AG04449 (cell line): Measurements from ENCODE around the gene CSH1.
"Not testable (repeated sequence)": the region's sequence is repeated elsewhere in the genome, so short reads cannot be mapped to it uniquely, and the experiment has no call there.

Experiments used
- CTCF ChIA-PET: fragments of 350-600 bp; formaldehyde crosslinking; extraction: SDS; loops from one replicate; lab custom pipeline; 2021; ENCODE audit warnings: antibody characterized with exemption; lab: Yijun Ruan, JAX
- POLR2A ChIA-PET: fragments of 400-600, 350-600 bp; formaldehyde crosslinking; extraction: SDS; loops from one replicate; lab custom pipeline; 2020; ENCODE audit warnings: antibody characterized with exemption, inconsistent platforms; lab: Yijun Ruan, JAX
- DNase-seq: peaks from one replicate; pipeline ENCODE4 v3.0.0-alpha.2; 2010; ENCODE audit warnings: low read depth, low spot score
- H3K4me3 ChIP-seq: 2 replicates; pipeline ENCODE4 v1.5.1; 2011; ENCODE audit warnings: low read depth, mild to moderate bottlenecking, control low read depth, low read length
- TF ChIP-seq, protein P1 (sequence below): IDR thresholded peaks from one replicate; pipeline ENCODE4 v1.5.1; 2011; ENCODE audit warnings: mild to moderate bottlenecking, moderate library complexity, low read length, control low read depth, inconsistent platforms; ENCODE audit not compliant: insufficient read depth; ENCODE audit errors: missing control alignments

Gene CSH1

DNA sequence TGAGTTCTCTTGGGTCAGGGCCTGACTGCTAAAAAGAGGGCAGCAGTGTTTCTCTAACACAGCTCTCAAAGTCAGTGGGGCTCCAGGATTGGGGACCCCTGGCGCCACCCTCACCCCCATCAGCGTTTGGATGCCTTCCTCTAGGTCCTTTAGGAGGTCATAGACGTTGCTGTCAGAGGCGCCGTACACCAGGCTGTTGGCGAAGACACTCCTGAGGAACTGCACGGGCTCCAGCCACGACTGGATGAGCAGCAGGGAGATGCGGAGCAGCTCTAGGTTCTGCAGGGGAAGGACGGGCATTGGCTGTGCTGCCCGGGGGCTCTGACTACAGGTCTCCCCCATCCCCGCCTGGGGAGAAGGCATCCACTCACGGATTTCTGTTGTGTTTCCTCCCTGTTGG lies 21.3 kb upstream of the CSH1 start:
- DNase-seq: no peak
- TF ChIP-seq, protein P1, sequence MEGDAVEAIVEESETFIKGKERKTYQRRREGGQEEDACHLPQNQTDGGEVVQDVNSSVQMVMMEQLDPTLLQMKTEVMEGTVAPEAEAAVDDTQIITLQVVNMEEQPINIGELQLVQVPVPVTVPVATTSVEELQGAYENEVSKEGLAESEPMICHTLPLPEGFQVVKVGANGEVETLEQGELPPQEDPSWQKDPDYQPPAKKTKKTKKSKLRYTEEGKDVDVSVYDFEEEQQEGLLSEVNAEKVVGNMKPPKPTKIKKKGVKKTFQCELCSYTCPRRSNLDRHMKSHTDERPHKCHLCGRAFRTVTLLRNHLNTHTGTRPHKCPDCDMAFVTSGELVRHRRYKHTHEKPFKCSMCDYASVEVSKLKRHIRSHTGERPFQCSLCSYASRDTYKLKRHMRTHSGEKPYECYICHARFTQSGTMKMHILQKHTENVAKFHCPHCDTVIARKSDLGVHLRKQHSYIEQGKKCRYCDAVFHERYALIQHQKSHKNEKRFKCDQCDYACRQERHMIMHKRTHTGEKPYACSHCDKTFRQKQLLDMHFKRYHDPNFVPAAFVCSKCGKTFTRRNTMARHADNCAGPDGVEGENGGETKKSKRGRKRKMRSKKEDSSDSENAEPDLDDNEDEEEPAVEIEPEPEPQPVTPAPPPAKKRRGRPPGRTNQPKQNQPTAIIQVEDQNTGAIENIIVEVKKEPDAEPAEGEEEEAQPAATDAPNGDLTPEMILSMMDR: no peak
- POLR2A ChIA-PET: no interaction called here
- CTCF ChIA-PET: interaction anchor here (0.6 to 14.2 kb wide), 15 partner anchors 9 to 216 kb away, joined by 3 to 246 read pairs (median 21); partner anchors contain the start of genes CD79B, ERN1 and ICAM2
- H3K4me3 ChIP-seq: no peak overlapping the region

DNA sequence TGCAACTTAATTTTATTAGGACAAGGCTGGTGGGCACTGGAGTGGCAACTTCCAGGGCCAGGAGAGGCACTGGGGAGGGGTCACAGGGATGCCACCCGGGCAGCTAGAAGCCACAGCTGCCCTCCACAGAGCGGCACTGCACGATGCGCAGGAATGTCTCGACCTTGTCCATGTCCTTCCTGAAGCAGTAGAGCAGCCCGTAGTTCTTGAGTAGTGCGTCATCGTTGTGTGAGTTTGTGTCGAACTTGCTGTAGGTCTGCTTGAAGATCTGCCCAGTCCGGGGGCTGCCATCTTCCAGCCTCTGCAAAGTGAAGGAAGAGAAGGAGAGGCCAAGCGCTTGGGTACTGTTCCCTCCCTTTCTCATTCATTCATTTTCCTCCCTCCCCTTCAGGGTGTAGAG lies 20.8 kb upstream of the CSH1 start:
- H3K4me3 ChIP-seq, POLR2A ChIA-PET, DNase-seq: not testable (repeated sequence)
- CTCF ChIA-PET: interaction anchor here (0.6 to 14.2 kb wide), 10 partner anchors 9 to 216 kb away, joined by 3 to 246 read pairs (median 29); partner anchors contain the start of genes CD79B, ERN1 and ICAM2

DNA sequence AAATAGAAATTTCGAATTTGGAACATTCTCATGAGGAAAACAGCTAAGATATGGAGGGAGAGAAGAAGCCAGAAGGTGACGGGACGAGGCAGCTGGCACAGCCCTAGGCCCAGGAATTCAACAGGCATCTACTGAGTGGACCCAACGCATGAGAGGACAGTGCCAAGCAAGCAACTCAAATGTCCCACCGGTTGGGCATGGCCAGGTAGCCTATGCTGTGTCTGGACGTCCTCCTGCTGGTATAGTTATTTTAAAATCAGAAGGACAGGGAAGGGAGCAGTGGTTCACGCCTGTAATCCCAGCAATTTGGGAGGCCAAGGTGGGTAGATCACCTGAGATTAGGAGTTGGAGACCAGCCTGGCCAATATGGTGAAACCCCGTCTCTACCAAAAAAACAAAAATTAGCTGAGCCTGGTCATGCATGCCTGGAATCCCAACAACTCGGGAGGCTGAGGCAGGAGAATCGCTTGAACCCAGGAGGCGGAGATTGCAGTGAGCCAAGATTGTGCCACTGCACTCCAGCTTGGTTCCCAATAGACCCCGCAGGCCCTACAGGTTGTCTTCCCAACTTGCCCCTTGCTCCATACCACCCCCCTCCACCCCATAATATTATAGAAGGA lies 20.3 kb upstream of the CSH1 start:
- CTCF ChIA-PET: interaction anchor here (1.3 to 8.0 kb wide), 8 partner anchors 9 to 217 kb away, joined by 4 to 111 read pairs (median 14); partner anchors contain the start of genes ERN1 and ICAM2

DNA sequence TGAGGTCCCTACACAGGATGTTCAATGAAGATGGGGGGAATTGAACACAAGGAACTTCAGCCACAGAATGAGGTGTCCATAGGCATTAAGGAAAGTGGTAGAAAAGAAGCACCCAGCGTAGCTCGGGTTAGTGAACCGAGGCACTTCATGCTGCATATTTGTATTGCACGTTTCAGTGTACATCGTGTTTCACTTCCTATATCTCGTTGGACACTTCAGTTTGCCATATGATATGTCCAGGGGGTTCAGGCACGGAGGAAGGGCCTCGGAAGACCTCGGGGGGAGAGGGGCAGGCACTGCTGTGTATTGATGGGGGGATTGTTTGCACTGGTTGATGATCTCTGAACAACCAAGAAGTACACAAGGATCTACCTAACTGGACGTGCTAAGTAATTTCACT lies 19.4 kb upstream of the CSH1 start:
- H3K4me3 ChIP-seq: not testable (repeated sequence)
- CTCF ChIA-PET: interaction anchor here (1.3 to 8.0 kb wide), 6 partner anchors 12 to 218 kb away, joined by 3 to 111 read pairs (median 10); partner anchors contain the start of gene ERN1

More for the DNA sequence above, 20.3 kb upstream of the CSH1 start:
- no peak overlapping the region for H3K4me3 ChIP-seq
- DNase-seq: no peak
- POLR2A ChIA-PET: no interaction called here
- TF ChIP-seq, protein P1: no peak

DNA sequence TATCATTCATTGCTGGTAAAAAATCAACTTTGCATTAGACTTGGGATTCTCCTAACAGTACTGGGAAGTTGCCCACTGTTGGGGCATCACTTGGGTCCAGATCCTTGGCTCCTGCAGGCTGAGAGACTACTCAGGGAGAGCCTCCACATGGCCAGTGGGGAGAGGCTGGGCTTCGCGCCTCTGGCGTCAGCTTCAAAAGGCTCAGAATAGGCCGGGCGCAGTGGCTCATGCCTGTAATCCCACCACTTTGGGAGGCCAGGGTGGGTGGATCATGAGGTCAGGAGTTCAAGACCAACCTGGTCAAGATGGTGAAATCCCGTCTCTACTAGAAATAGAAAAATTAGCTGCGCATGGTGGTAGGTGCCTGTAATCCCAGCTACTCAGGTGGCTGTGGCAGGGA lies 18.1 kb upstream of the CSH1 start:
- DNase-seq: no peak
- no peak overlapping the region for H3K4me3 ChIP-seq
- CTCF ChIA-PET: interaction anchor here (1.4 to 8.0 kb wide), 4 partner anchors 11 to 219 kb away, joined by 3 to 111 read pairs (median 28); partner anchors contain the start of gene ERN1
- TF ChIP-seq, protein P1: no peak
- POLR2A ChIA-PET: no interaction called here

More for the DNA sequence above, 19.4 kb upstream of the CSH1 start:
- DNase-seq, POLR2A ChIA-PET: not testable (repeated sequence)

DNA sequence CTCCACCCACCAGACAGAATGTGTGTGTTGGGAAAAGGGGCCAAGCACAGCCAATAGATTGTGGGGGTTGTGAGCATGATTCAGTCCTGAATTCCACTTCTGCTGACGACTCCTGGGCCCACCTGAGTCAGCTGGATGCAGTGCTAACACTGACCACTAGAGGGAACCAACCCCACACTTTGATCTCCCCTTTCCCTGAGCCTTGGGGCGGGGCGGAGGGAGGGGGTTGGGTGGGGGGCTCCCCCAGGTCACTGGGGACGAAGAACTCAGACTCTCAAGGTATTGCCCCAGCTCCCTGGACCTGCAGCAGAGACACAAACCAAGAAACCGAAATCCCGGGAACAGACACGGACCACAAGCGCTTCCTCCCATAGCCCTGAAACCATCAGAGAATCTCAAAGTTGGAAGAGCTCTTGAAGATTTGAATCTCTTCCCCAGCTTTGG lies 15.3 kb upstream of the CSH1 start:
- TF ChIP-seq, protein P1: peak; percentile 79
- CTCF ChIA-PET: interaction anchor here (0.7 to 5.1 kb wide), 32 partner anchors 8 to 370 kb away, joined by 3 to 71 read pairs (median 4); partner anchors contain the start of genes CD79B, ERN1 and ICAM2
- POLR2A ChIA-PET: no interaction called here
- H3K4me3 ChIP-seq: no peak overlapping the region
- DNase-seq: no peak

DNA sequence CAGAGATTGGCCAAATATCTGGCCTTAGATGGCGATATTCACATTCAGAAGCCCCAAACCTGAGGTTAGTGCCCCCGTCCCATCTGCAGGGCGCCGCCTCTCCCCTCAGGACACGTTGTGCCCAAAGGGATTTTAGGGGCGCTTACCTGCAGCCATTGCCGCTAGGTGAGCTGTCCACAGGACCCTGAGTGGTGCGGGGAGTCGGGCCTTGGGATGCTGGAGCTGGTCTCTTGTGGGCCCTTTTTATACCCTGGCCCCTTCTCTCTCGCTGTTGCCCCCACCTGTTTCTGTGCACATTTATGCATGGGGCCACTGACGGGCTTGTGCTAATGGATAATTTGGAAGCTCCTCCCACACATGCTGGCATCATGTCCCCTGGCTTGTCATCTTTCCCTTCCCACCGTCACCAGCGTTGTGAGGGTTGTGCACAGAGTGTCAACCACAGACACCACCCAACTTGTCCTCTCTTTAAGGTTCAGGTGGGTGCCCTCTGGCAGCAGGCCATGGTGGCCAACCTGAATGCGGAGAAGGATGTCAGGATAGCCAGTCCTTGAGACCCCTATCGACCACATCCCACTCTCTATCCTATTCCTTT lies 14.8 kb upstream of the CSH1 start, which contains the start of gene CSHL1:
Gene CSHL1, minus strand, starts transcription at position 218 of the 595 bp plus-strand sequence. Its CDS starts 62 bp downstream, at position 156.
- H3K4me3 ChIP-seq: no peak within 1 kb of the TSS
- ChIA-PET CTCF (interaction anchor here (0.7 to 5.1 kb wide), 31 partner anchors 8 to 370 kb away, joined by 3 to 71 read pairs (median 4); partner anchors contain the start of genes CD79B, ERN1 and ICAM2), POLR2A (no interaction called here)
- TF ChIP-seq, protein P1: no peak
- no peak for DNase-seq
